A549 treated with CORT108297 at 1 μM for 4 hours (cell line): ENCODE data around the gene APOBEC3G. TPM values are rescaled to one million over a fixed set of nuclear protein-coding genes. Genes with fewer than 3 reads are reported as not detected.

Source experiments
- total RNA-seq: library from RNA; stranded (reverse); fragments of 200-300 nt; extraction: Qiagen RNA extraction; gene quantifications from 5 replicates; pipeline ENCODE4 v1.2.3, GENCODE V29; 2022

Gene APOBEC3G
- 0.18 TPM in 1 of 5 replicates, not detected in the others for total RNA-seq

DNA sequence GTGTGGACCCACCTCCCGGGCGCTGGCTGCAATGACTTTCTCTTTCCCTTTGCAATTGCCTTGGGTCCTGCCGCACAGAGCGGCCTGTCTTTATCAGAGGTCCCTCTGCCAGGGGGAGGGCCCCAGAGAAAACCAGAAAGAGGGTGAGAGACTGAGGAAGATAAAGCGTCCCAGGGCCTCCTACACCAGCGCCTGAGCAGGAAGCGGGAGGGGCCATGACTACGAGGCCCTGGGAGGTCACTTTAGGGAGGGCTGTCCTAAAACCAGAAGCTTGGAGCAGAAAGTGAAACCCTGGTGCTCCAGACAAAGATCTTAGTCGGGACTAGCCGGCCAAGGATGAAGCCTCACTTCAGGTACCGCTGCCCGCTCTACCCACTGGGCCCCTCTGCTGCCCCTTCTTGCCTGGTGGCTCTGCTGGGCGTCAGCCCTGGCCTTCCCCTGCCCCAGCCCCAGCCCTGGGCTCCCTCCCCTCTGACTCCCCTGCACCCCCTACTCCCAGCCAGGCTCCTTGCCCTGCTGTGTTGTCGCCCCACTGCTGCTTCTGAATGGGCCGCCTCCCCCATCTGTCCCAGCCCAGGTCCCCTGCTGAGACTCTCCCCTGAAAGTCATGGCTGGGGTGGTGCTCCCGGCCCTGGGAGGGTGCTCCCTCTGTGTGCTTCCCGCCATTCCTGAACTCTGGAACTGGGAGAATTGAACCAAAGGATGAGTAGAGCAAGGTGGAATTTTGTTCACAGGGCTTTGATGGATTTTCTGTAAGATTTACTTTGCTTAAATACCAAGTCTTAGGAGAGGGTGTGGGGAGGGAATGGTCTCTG is at the start of gene APOBEC3G:
Gene APOBEC3G (plus strand): TSS at position 250 of the 815 bp plus-strand sequence. CDS start 87 bp downstream, at position 337.

DNA sequence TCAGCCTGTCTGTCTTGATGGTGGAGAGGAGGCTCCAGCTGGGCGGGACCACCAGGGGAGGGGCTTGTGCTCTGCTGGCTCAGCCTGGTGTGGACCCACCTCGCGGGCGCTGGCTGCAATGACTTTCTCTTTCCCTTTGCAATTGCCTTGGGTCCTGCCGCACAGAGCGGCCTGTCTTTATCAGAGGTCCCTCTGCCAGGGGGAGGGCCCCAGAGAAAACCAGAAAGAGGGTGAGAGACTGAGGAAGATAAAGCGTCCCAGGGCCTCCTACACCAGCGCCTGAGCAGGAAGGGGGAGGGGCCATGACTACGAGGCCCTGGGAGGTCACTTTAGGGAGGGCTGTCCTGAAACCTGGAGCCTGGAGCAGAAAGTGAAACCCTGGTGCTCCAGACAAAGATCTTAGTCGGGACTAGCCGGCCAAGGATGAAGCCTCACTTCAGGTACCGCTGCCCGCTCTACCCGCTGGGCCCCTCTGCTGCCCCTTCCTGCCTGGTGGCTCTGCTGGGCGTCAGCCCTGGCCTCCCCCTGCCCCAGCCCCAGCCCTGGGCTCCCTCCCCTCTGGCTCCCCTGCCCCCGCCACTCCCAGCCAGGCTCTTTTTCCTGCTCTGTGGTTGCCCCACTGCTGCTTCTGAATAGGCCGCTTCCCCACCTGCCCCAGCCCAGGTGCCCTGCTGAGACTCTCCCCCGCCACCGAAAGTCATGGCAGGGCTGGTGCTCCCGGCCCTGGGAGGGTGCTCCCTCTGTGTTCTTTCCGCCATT is 36.4 kb upstream of the APOBEC3G start, which contains the start of gene APOBEC3F:
Gene APOBEC3F (plus strand): TSS at position 327 of the 759 bp plus-strand sequence. CDS start 97 bp downstream, at position 424.

DNA sequence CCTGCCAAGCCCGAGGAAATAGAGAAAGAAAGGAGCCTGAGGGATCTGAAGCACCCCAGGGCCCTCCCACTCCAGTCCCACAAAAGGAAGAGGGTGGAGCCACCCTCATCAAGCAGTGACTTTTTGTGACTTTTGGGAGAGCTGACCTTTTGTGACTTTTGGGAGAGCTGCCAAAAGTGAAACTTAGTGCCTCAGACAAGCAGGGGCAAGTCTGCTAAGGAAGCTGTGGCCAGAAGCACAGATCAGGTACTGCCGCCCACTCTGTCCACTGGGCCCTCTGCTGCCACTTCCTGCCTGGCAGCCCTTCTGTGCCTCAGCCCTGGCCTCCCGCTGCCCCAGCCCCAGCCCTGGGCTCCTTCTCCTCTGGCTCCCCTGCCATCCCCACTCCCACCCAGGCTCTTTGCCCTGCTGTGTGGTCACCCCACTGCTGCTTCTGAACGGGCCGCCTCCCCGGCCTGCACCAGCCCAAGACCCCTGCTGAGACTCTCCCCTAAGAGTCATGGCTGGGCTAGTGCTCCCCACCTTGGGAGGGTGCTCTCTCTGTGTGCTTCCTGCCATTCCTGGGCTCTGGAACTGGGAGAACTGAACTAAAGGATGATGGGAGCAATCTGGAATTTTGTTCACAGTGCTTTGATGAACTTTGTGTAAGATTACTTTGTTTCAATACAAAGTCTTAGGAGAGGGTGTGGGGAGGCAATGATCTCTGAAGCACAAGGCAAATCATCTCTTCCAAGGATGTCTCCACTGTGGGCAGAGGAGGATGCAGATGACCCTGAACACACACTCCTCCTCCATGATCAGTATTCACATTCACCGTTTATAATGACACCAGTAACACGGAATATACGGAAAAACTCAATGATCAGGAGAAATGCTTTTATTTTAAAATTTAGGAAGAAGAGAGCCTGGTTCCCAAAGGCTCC is 20.3 kb downstream of the APOBEC3G start, which contains the start of gene APOBEC3H:
Gene APOBEC3H (plus strand): TSS at position 147 of the 923 bp plus-strand sequence. CDS start 3,035 bp downstream, outside the sequence.

Other genes starting within 250 kb of the APOBEC3G start
- 10.5 to 15.3 TPM (median 11.9 TPM) in 5 replicates for gene NPTXR, start 233.2 kb upstream of the APOBEC3G start, total RNA-seq
- 26.0 to 35.1 TPM (median 32.4 TPM) in 5 replicates for gene CBX6, start 205.1 kb upstream of the APOBEC3G start, total RNA-seq
- not detected in 5 replicates for gene APOBEC3A, start 119.7 kb upstream of the APOBEC3G start, total RNA-seq
- 27.4 to 32.1 TPM (median 30.0 TPM) in 5 replicates for gene APOBEC3B, start 94.9 kb upstream of the APOBEC3G start, total RNA-seq
- 26.6 to 28.1 TPM (median 27.5 TPM) in 5 replicates for gene APOBEC3C, start 63.0 kb upstream of the APOBEC3G start, total RNA-seq
- gene APOBEC3D, start 56.1 kb upstream of the APOBEC3G start, total RNA-seq, result 0.10 to 0.50 TPM (median 0.17 TPM) in 4 of 5 replicates, not detected in the other
- gene APOBEC3F, start 36.4 kb upstream of the APOBEC3G start, total RNA-seq, result 1.6 to 2.8 TPM (median 2.6 TPM) in 5 replicates
- gene APOBEC3H, start 20.0 kb downstream of the APOBEC3G start, total RNA-seq, result 0.14 to 0.53 TPM (median 0.41 TPM) in 5 replicates
- 1.2 to 1.6 TPM (median 1.3 TPM) in 5 replicates for gene CBX7, start 75.4 kb downstream of the APOBEC3G start, total RNA-seq
- 3.0 to 4.5 TPM (median 4.2 TPM) in 5 replicates for gene PDGFB, start 167.7 kb downstream of the APOBEC3G start, total RNA-seq
- gene RPL3, start 242.3 kb downstream of the APOBEC3G start, total RNA-seq, result 1,748 to 2,379 TPM (median 1,762 TPM) in 5 replicates